ENCODE results near the gene HAUS5. TPM values are rescaled to one million over a fixed set of nuclear protein-coding genes. Genes with fewer than 3 reads are reported as not detected.
"Not testable (repeated sequence)": the region's sequence is repeated elsewhere in the genome, so short reads cannot be mapped to it uniquely, and the experiment has no call there.

Gene HAUS5
- total RNA-seq, 2 donors from 2014 or later: 2.2 to 3.9 TPM

- DNase-seq (ENCODE audit: low spot score): no peak
- no peaks in the 10 kb centered on the region for H3K36me3 ChIP-seq
- H3K4me1 ChIP-seq: no peaks in the 10 kb centered on the region
- H3K9me3 ChIP-seq: no peaks in the 10 kb centered on the region
- H3K27me3 ChIP-seq: no peaks in the 10 kb centered on the region
- TF ChIP-seq CTCF (IDR thresholded peaks at IDR 0.05): no peak
- H3K27ac ChIP-seq: no peak overlapping the region
- no peak overlapping the region for H3K4me3 ChIP-seq
These were observed 25.2 kb upstream of the HAUS5 start for GRCh38 chr19:35587321-35587720.

- no peak for DNase-seq (ENCODE audit: low spot score)
- Histone ChIP-seq H3K4me1 (no peaks in the 10 kb centered on the region), H3K27ac (no peak overlapping the region), H3K27me3 (no peaks in the 10 kb centered on the region), H3K4me3 (no peak overlapping the region), H3K9me3 (no peaks in the 10 kb centered on the region), H3K36me3 (no peaks in the 10 kb centered on the region)
- no peak for TF ChIP-seq CTCF (IDR thresholded peaks at IDR 0.05)
These were observed 21.7 kb upstream of the HAUS5 start for GRCh38 chr19:35590875-35591274.

GRCh38 chr19:35592226-35592625, 20.3 kb upstream of the HAUS5 start:
- no peak overlapping the region for H3K4me3 ChIP-seq
- DNase-seq (ENCODE audit: low spot score): no peak
- H3K27ac ChIP-seq: no peak overlapping the region
- H3K27me3 ChIP-seq: no peaks in the 10 kb centered on the region
- H3K9me3 ChIP-seq: no peaks in the 10 kb centered on the region
- peak in 1 of 2 donors; percentile 50 for TF ChIP-seq CTCF (IDR thresholded peaks at IDR 0.05)
- H3K4me1 ChIP-seq: no peaks in the 10 kb centered on the region
- no peaks in the 10 kb centered on the region for H3K36me3 ChIP-seq

GRCh38 chr19:35595026-35595425, 17.5 kb upstream of the HAUS5 start:
- not testable (repeated sequence) for H3K36me3 ChIP-seq; H3K4me3 ChIP-seq; H3K27me3 ChIP-seq; H3K4me1 ChIP-seq; H3K9me3 ChIP-seq; H3K27ac ChIP-seq; DNase-seq (ENCODE audit: low spot score)

GRCh38 chr19:35595928-35596327, 16.6 kb upstream of the HAUS5 start:
- Histone ChIP-seq H3K4me3 (no peak overlapping the region), H3K27me3 (no peaks in the 10 kb centered on the region), H3K9me3 (no peaks in the 10 kb centered on the region), H3K4me1 (no peaks in the 10 kb centered on the region), H3K27ac (no peak overlapping the region), H3K36me3 (no peaks in the 10 kb centered on the region)
- no peak for DNase-seq (ENCODE audit: low spot score)
- TF ChIP-seq CTCF (IDR thresholded peaks at IDR 0.05): no peak

- no peak for TF ChIP-seq CTCF (IDR thresholded peaks at IDR 0.05)
- DNase-seq (ENCODE audit: low spot score): no peak
- Histone ChIP-seq H3K9me3 (no peaks in the 10 kb centered on the region), H3K27me3 (no peaks in the 10 kb centered on the region), H3K4me3 (no peak overlapping the region), H3K4me1 (no peaks in the 10 kb centered on the region), H3K27ac (no peak overlapping the region), H3K36me3 (no peaks in the 10 kb centered on the region)
These were observed 16.1 kb upstream of the HAUS5 start for GRCh38 chr19:35596366-35596999.

Data from right atrium auricular region (tissue), 2 donors.